ENCODE measurements around the gene ZNF580. TPM values are rescaled to one million over a fixed set of nuclear protein-coding genes. Genes with fewer than 3 reads are reported as not detected.

Gene ZNF580
- total RNA-seq, 1 experiment from 2014 or later: 38.5 TPM

- TF ChIP-seq, protein P1, sequence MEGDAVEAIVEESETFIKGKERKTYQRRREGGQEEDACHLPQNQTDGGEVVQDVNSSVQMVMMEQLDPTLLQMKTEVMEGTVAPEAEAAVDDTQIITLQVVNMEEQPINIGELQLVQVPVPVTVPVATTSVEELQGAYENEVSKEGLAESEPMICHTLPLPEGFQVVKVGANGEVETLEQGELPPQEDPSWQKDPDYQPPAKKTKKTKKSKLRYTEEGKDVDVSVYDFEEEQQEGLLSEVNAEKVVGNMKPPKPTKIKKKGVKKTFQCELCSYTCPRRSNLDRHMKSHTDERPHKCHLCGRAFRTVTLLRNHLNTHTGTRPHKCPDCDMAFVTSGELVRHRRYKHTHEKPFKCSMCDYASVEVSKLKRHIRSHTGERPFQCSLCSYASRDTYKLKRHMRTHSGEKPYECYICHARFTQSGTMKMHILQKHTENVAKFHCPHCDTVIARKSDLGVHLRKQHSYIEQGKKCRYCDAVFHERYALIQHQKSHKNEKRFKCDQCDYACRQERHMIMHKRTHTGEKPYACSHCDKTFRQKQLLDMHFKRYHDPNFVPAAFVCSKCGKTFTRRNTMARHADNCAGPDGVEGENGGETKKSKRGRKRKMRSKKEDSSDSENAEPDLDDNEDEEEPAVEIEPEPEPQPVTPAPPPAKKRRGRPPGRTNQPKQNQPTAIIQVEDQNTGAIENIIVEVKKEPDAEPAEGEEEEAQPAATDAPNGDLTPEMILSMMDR (IDR thresholded peaks at IDR 0.05; ENCODE audit: insufficient read depth in 1 of 2, low read depth in 1 of 2, low read length in 1 of 2, severe bottlenecking in 1 of 2, unreplicated experiment in 1 of 2): no peak
- ChIA-PET CTCF (no interaction called here), POLR2A (no interaction called here)
- intact Hi-C loops (cut with micrococcal nuclease; ENCODE audit: unreplicated experiment): no loop called here
- no TSS peak for BruUV-seq (replicated peaks)
- Mint-ChIP-seq H3K4me3 (ENCODE audit: unreplicated experiment) (no peak overlapping the region), H3K27ac (ENCODE audit: unreplicated experiment) (no peak overlapping the region), H3K4me1 (ENCODE audit: low read depth, unreplicated experiment) (no peaks in the 10 kb centered on the region), H3K9me3 (ENCODE audit: unreplicated experiment) (no peaks in the 10 kb centered on the region), H3K36me3 (ENCODE audit: insufficient read depth, unreplicated experiment) (peaks cover 14% of the 10 kb centered on the region), H3K27me3 (ENCODE audit: insufficient read depth, unreplicated experiment) (no peaks in the 10 kb centered on the region)
- Histone ChIP-seq H3K4me3 (ENCODE audit: low read depth, low read length) (no peak overlapping the region), H3K27me3 (replicated peaks; ENCODE audit: control insufficient read depth, insufficient read depth, low read length) (no peaks in the 10 kb centered on the region), H3K36me3 (ENCODE audit: control insufficient read depth, insufficient read depth, low read length) (no peaks in the 10 kb centered on the region), H3K9me3 (no peaks in the 10 kb centered on the region), H3K4me1 (no peaks in the 10 kb centered on the region)
- no peak for DNase-seq
These were observed 28.7 kb upstream of the ZNF580 start for GRCh38 chr19:55611983-55612645.

- ChIA-PET CTCF (no interaction called here), POLR2A (no interaction called here)
- TF ChIP-seq, protein P1 (IDR thresholded peaks at IDR 0.05; ENCODE audit: insufficient read depth in 1 of 2, low read depth in 1 of 2, low read length in 1 of 2, severe bottlenecking in 1 of 2, unreplicated experiment in 1 of 2): no peak
- H3K27ac Mint-ChIP-seq (ENCODE audit: unreplicated experiment): no peak overlapping the region
- intact Hi-C loops (cut with micrococcal nuclease; ENCODE audit: unreplicated experiment): no loop called here
- Histone ChIP-seq H3K4me1 (no peaks in the 10 kb centered on the region), H3K9me3 (no peaks in the 10 kb centered on the region), H3K27me3 (replicated peaks; ENCODE audit: control insufficient read depth, insufficient read depth, low read length) (no peaks in the 10 kb centered on the region), H3K36me3 (ENCODE audit: control insufficient read depth, insufficient read depth, low read length) (no peaks in the 10 kb centered on the region; the same call in 1 of the 2 replicates), H3K4me3 (ENCODE audit: low read depth, low read length) (no peak overlapping the region)
- no peak overlapping the region for H3K4me3 Mint-ChIP-seq (ENCODE audit: unreplicated experiment)
- H3K9me3 Mint-ChIP-seq (ENCODE audit: unreplicated experiment): no peaks in the 10 kb centered on the region
- BruUV-seq (replicated peaks): no TSS peak
- peaks cover 18% of the 10 kb centered on the region for H3K36me3 Mint-ChIP-seq (ENCODE audit: insufficient read depth, unreplicated experiment)
- no peak for DNase-seq
- no peaks in the 10 kb centered on the region for H3K27me3 Mint-ChIP-seq (ENCODE audit: insufficient read depth, unreplicated experiment)
- no peaks in the 10 kb centered on the region for H3K4me1 Mint-ChIP-seq (ENCODE audit: low read depth, unreplicated experiment)
These were observed 27.4 kb upstream of the ZNF580 start for GRCh38 chr19:55613396-55613795.

- intact Hi-C loops (cut with micrococcal nuclease; ENCODE audit: unreplicated experiment): no loop called here
- ChIA-PET POLR2A (no interaction called here), CTCF (no interaction called here)
- DNase-seq: no peak
- peaks cover 23% of the 10 kb centered on the region for H3K36me3 Mint-ChIP-seq (ENCODE audit: insufficient read depth, unreplicated experiment)
- TF ChIP-seq, protein P1 (IDR thresholded peaks at IDR 0.05; ENCODE audit: insufficient read depth in 1 of 2, low read depth in 1 of 2, low read length in 1 of 2, severe bottlenecking in 1 of 2, unreplicated experiment in 1 of 2): no peak
- Histone ChIP-seq H3K36me3 (ENCODE audit: control insufficient read depth, insufficient read depth, low read length) (no peaks in the 10 kb centered on the region; the same call in 1 of the 2 replicates), H3K4me3 (ENCODE audit: low read depth, low read length) (no peak overlapping the region), H3K27me3 (replicated peaks; ENCODE audit: control insufficient read depth, insufficient read depth, low read length) (no peaks in the 10 kb centered on the region), H3K4me1 (no peaks in the 10 kb centered on the region), H3K9me3 (no peaks in the 10 kb centered on the region)
- H3K9me3 Mint-ChIP-seq (ENCODE audit: unreplicated experiment): no peaks in the 10 kb centered on the region
- no peak overlapping the region for H3K4me3 Mint-ChIP-seq (ENCODE audit: unreplicated experiment)
- no peaks in the 10 kb centered on the region for H3K27me3 Mint-ChIP-seq (ENCODE audit: insufficient read depth, unreplicated experiment)
- BruUV-seq (replicated peaks): no TSS peak
- H3K4me1 Mint-ChIP-seq (ENCODE audit: low read depth, unreplicated experiment): no peaks in the 10 kb centered on the region
- no peak overlapping the region for H3K27ac Mint-ChIP-seq (ENCODE audit: unreplicated experiment)
These were observed 26.7 kb upstream of the ZNF580 start for GRCh38 chr19:55613930-55614710.

Data from Caco-2 (cell line).